ENCODE data around the gene FAAH.
A peak's percentile ranks its signal among the peaks of the same experiment; 100 is the strongest.

The FAAH gene

DNA sequence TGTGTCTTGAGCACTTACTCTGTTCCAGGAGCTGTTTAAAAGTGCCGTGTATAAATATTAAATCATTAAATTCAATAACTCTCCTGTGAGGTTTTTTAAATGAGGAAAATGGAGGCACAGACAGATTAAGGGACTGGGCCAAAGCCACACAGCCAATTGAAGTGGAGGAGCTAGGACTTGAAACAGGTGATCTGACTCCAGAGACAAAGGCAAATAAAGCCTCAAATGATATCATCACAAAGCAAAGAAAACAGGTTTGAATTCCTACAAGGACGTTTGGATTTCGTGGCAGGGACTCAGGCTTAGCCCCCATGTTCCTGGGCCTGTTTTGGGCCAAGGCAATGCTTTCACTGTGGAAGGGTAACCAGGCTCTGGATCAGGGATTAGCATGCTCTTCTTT, 50.3 kb downstream of the FAAH start:
- Histone ChIP-seq H3K4me3 (IDR thresholded peaks at IDR 0.05; ENCODE audit: insufficient read depth, low read depth, low read length) (no peak overlapping the region), H3K4me2 (no peak overlapping the region), H2AFZ (ENCODE audit: low read depth) (no peak overlapping the region), H4K20me1 (ENCODE audit: insufficient read depth) (no peaks in the 10 kb centered on the region), H3K9ac (no peak overlapping the region), H3K27ac (no peak overlapping the region), H3K27me3 (ENCODE audit: insufficient read depth, low read depth) (peaks cover 23% of the 10 kb centered on the region; the same call in 1 of the 2 replicates), H3K79me2 (ENCODE audit: insufficient read depth, low read depth) (no peaks in the 10 kb centered on the region), H3K4me1 (ENCODE audit: low read depth, poor library complexity, severe bottlenecking) (no peaks in the 10 kb centered on the region), H3K36me3 (ENCODE audit: insufficient read depth) (no peaks in the 10 kb centered on the region)
- TF ChIP-seq, protein P1, sequence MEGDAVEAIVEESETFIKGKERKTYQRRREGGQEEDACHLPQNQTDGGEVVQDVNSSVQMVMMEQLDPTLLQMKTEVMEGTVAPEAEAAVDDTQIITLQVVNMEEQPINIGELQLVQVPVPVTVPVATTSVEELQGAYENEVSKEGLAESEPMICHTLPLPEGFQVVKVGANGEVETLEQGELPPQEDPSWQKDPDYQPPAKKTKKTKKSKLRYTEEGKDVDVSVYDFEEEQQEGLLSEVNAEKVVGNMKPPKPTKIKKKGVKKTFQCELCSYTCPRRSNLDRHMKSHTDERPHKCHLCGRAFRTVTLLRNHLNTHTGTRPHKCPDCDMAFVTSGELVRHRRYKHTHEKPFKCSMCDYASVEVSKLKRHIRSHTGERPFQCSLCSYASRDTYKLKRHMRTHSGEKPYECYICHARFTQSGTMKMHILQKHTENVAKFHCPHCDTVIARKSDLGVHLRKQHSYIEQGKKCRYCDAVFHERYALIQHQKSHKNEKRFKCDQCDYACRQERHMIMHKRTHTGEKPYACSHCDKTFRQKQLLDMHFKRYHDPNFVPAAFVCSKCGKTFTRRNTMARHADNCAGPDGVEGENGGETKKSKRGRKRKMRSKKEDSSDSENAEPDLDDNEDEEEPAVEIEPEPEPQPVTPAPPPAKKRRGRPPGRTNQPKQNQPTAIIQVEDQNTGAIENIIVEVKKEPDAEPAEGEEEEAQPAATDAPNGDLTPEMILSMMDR (conservative IDR thresholded peaks at IDR 0.05; ENCODE audit: low read depth, low read length): no peak

DNA sequence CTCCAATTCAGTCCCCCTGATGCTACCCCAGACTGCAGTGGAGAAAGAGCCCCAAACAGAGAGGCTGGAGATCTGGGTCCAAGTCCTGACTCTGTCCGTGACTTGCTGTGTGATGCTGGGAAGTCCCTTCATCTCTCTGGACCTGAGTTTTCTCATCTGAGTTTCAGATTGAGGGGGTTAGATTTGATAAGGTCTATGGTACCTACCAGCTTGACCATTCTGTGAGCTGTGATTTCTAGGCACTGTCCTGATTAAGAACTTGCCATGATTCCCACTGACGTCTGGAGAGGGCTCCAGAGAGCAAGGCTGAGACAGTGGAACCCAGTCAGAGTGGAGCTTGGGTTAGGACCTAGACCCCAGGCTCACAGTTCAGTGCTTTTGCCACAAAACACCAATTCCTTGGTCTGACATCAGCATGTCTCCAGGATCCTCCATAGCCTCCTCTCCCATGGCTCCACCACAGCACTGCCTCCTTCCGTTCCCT, 51.7 kb downstream of the FAAH start:
- H4K20me1 ChIP-seq (ENCODE audit: insufficient read depth): no peaks in the 10 kb centered on the region

DNA sequence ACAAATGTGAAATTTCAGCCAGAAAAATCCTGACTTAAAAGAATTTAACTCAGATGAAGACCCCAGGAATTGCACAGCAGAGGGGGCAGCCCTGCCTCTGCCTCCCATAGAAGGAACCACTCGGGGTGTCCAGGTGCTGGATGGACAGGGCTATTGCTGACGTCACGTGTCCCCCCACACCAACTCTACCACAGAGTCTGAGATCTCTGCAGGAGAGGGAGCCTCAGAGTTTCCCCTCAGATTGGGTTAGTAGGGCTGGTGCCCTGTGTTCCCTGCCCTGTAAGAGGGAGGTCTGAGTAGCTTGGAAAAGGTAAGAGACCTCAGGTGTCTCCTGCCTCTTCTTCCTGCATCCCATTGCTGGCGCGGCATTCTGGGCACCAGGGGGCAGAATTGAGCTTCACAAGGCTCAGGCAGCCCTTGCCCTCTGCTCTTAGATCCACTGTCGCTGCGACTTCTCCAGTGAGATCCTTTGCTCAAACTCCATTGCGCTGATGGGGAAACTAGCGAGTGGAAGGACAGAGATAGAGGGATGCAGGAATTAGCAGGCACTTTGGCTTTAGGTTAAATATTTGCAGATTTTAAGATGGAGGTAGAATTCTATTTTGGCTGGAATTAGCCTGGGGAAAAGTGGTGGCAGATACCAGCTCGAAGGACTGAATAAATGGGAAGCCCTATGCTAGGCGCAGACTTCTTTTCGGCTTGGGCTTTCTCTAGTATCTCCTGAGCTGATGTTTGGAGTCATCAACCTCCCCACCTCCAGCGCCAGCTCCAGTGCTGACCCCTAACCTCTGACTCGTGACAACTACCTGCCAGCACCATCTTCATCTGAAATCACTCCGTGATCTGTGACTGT, 52.8 kb downstream of the FAAH start:
- H3K4me2 ChIP-seq: no peak overlapping the region
- no peak overlapping the region for H3K4me3 ChIP-seq (IDR thresholded peaks at IDR 0.05; ENCODE audit: insufficient read depth, low read depth, low read length)
- H3K4me1 ChIP-seq (ENCODE audit: low read depth, poor library complexity, severe bottlenecking): no peaks in the 10 kb centered on the region
- H4K20me1 ChIP-seq (ENCODE audit: insufficient read depth): no peaks in the 10 kb centered on the region
- no peak overlapping the region for H2AFZ ChIP-seq (ENCODE audit: low read depth)
- H3K79me2 ChIP-seq (ENCODE audit: insufficient read depth, low read depth): no peaks in the 10 kb centered on the region
- no peak overlapping the region for H3K9ac ChIP-seq
- peaks cover 27% of the 10 kb centered on the region for H3K27me3 ChIP-seq (ENCODE audit: insufficient read depth, low read depth)
- no peak overlapping the region for H3K27ac ChIP-seq
- no peaks in the 10 kb centered on the region for H3K36me3 ChIP-seq (ENCODE audit: insufficient read depth)
- TF ChIP-seq, protein P1 (conservative IDR thresholded peaks at IDR 0.05; ENCODE audit: low read depth, low read length): peak; percentile 83

More for the DNA sequence above, 51.7 kb downstream of the FAAH start:
- Histone ChIP-seq H3K9ac (no peak overlapping the region), H3K27ac (no peak overlapping the region), H2AFZ (ENCODE audit: low read depth) (no peak overlapping the region), H3K27me3 (ENCODE audit: insufficient read depth, low read depth) (peaks cover 23% of the 10 kb centered on the region; the same call in 1 of the 2 replicates), H3K4me3 (IDR thresholded peaks at IDR 0.05; ENCODE audit: insufficient read depth, low read depth, low read length) (no peak overlapping the region), H3K4me2 (no peak overlapping the region), H3K79me2 (ENCODE audit: insufficient read depth, low read depth) (no peaks in the 10 kb centered on the region), H3K36me3 (ENCODE audit: insufficient read depth) (no peaks in the 10 kb centered on the region), H3K4me1 (ENCODE audit: low read depth, poor library complexity, severe bottlenecking) (no peaks in the 10 kb centered on the region)
- TF ChIP-seq, protein P1 (conservative IDR thresholded peaks at IDR 0.05; ENCODE audit: low read depth, low read length): no peak

DNA sequence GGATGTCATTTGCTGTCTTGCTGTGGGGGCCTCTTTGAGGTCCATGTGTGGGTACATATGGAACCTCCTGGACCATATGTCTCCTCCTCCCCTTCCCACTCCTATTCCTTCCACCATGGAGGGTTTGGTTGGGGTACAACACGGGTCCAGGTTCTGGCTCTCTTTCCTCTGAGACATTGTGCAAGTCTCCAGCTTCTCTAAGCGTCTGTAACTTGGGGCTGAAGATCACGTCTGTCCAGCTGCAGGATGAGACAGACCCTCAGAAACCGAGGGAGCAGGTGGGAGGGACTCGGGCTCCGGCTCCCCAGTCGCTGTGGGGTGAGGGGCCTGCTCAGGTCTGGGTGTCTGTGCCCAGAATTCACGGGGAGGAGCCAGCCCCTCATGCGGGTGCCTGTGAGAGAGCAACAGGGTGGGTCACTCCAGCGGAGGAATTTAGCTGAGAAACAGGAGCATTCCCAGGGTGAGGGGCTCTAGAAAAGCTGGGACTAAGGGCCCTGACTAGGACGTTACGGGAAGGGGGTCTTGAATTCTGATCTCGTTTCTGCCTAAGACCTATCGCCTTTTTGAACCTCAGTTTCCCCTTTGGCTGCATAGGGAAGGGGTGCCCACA, 53.5 kb downstream of the FAAH start:
- no peak overlapping the region for H3K27ac ChIP-seq
- H3K79me2 ChIP-seq (ENCODE audit: insufficient read depth, low read depth): no peaks in the 10 kb centered on the region
- H4K20me1 ChIP-seq (ENCODE audit: insufficient read depth): no peaks in the 10 kb centered on the region
- H3K4me2 ChIP-seq: no peak overlapping the region
- H3K36me3 ChIP-seq (ENCODE audit: insufficient read depth): no peaks in the 10 kb centered on the region
- peaks cover 27% of the 10 kb centered on the region for H3K27me3 ChIP-seq (ENCODE audit: insufficient read depth, low read depth)
- no peak overlapping the region for H2AFZ ChIP-seq (ENCODE audit: low read depth)
- TF ChIP-seq, protein P1 (conservative IDR thresholded peaks at IDR 0.05; ENCODE audit: low read depth, low read length): no peak
- H3K4me1 ChIP-seq (ENCODE audit: low read depth, poor library complexity, severe bottlenecking): no peaks in the 10 kb centered on the region
- no peak overlapping the region for H3K9ac ChIP-seq
- no peak overlapping the region for H3K4me3 ChIP-seq (IDR thresholded peaks at IDR 0.05; ENCODE audit: insufficient read depth, low read depth, low read length)
